ENCODE measurements around the gene GNPNAT1. TPM values are rescaled to one million over a fixed set of nuclear protein-coding genes. Genes with fewer than 3 reads are reported as not detected.
A peak's percentile ranks its signal among the peaks of the same experiment; 100 is the strongest.
"Not testable (repeated sequence)": the region's sequence is repeated elsewhere in the genome, so short reads cannot be mapped to it uniquely, and the experiment has no call there.

The GNPNAT1 gene
- total and polyA plus RNA-seq, 5 experiments from 2014 or later = 8.3 to 12.9 (median 11.2) TPM

- Mint-ChIP-seq H3K36me3 (peaks cover 0 to 22% (median 0%) of the 10 kb centered on the region in 3 donors), H3K4me3 (no peak overlapping the region), H3K27ac (peak overlapping the region in 1 of 10 donors; percentile 41), H3K27me3 (no peaks in the 10 kb centered on the region), H3K4me1 (peaks cover 2 to 7% (median 6%) of the 10 kb centered on the region in 4 donors), H3K9me3 (no peaks in the 10 kb centered on the region)
- POLR2A ChIA-PET = no interaction called here
- ATAC-seq (no peak), DNase-seq (no peak)
These were observed 8.2 kb downstream of the GNPNAT1 start for GRCh38 chr14:52783206-52783605.

- no peaks in the 10 kb centered on the region for H3K27me3 Mint-ChIP-seq
- POLR2A ChIA-PET = interaction anchor here (1.9 kb wide), 1 partner anchor 9 kb away, joined by 5 read pairs; the partner anchor contains the start of gene GNPNAT1
These were observed 9.8 kb downstream of the GNPNAT1 start for GRCh38 chr14:52781629-52782028.

DNA sequence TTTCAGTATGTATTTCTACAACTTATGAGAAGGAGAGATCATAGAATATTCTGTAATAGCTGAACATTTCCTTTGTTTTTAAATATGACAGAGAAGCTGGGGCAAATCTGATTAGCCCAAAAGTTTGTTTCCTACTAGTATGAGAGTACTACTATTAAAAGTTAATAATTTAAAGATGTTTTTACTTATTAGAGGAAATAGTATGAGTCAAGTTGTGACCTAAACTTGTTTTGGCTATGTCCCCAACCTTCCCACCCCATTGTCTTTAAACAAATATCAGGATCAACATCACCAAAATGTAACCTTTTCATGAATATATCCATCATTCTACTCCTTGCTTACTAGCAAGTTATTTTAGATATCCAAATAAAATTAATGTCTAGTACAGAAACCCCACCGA lies 10.5 kb downstream of the GNPNAT1 start:
- H3K4me1 Mint-ChIP-seq = no peaks in the 10 kb centered on the region
- H3K4me3 Mint-ChIP-seq = no peak overlapping the region
- no peak for DNase-seq
- H3K36me3 Mint-ChIP-seq = peaks cover 0 to 39% (median 0%) of the 10 kb centered on the region in 3 donors
- no peaks in the 10 kb centered on the region for H3K9me3 Mint-ChIP-seq
- ATAC-seq = no peak
- no peaks in the 10 kb centered on the region for H3K27me3 Mint-ChIP-seq
- POLR2A ChIA-PET = interaction anchor here (1.9 kb wide), 1 partner anchor 10 kb away, joined by 5 read pairs; the partner anchor contains the start of gene GNPNAT1
- peak overlapping the region in 6 of 10 donors; percentile 6 to 73 (median 56) for H3K27ac Mint-ChIP-seq

More at GRCh38 chr14:52781629-52782028, 9.8 kb downstream of the GNPNAT1 start:
- Mint-ChIP-seq H3K9me3 (no peaks in the 10 kb centered on the region), H3K36me3 (peaks cover 0 to 32% (median 0%) of the 10 kb centered on the region in 3 donors), H3K4me3 (no peak overlapping the region), H3K27ac (peak overlapping the region in 6 of 10 donors; percentile 5 to 53 (median 39)), H3K4me1 (no peaks in the 10 kb centered on the region)
- ATAC-seq (no peak), DNase-seq (no peak)

DNA sequence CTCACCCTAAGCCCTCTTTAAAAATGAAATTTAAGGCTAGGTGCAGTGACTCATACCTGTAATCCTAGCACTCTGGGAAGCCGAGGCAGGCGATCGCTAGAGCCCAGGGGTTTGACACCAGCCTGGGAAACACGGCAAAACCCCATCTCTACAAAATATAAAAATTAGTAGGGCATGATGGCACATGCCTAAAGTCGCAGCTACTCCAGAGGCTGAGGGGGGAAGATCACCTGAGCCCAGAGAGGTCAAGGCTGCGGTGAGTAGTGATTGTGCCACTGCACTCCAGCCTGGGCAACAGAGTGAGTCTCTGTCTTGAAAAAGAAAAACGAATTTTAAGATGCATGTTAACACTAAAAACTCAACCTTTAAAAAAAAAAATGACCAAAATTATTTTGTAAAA lies 12.7 kb downstream of the GNPNAT1 start:
- H3K36me3 Mint-ChIP-seq = peaks cover 0 to 59% (median 0%) of the 10 kb centered on the region in 3 donors

DNA sequence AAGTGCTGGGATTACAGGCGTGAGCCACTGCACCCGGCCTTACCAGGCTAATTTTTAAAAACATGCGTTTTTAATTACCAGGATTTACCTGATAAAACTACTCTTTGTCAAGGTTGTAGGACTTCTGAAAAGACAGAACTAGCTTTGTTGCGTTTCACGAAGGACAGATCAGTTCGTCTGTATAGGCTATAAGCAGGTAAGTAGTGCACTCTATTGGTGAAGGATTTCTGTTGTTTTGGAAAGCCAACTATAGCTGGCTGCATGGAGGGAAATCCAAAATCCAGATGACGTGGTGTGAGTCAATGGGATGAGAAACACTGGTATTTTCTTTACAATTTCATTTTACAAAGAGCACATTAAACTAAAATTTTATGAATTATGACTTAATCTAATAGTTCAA lies 14.6 kb downstream of the GNPNAT1 start:
- peak overlapping the region in 2 of 10 donors; percentile 35 to 38 for H3K27ac Mint-ChIP-seq
- H3K27me3 Mint-ChIP-seq = no peaks in the 10 kb centered on the region
- peaks cover 0 to 1% (median 0%) of the 10 kb centered on the region in 4 donors for H3K4me1 Mint-ChIP-seq
- DNase-seq (peak in 2 of 10 donors; percentile 28 to 34), ATAC-seq (peak; percentile 47 to 48)
- H3K9me3 Mint-ChIP-seq = no peaks in the 10 kb centered on the region
- POLR2A ChIA-PET = interaction anchor here (0.6 to 1.0 kb wide), 2 partner anchors 66 to 463 kb away, joined by 3 read pairs; partner anchors contain the start of gene PTGER2
- H3K36me3 Mint-ChIP-seq = peaks cover 0 to 64% (median 2%) of the 10 kb centered on the region in 3 donors
- H3K4me3 Mint-ChIP-seq = no peak overlapping the region

More for the DNA sequence above, 12.7 kb downstream of the GNPNAT1 start:
- no peak overlapping the region for H3K4me3 Mint-ChIP-seq
- H3K27me3 Mint-ChIP-seq = no peaks in the 10 kb centered on the region
- DNase-seq (no peak), ATAC-seq (no peak)
- H3K9me3 Mint-ChIP-seq = no peaks in the 10 kb centered on the region
- H3K4me1 Mint-ChIP-seq = no peaks in the 10 kb centered on the region
- H3K27ac Mint-ChIP-seq = no peak overlapping the region
- POLR2A ChIA-PET = no interaction called here

DNA sequence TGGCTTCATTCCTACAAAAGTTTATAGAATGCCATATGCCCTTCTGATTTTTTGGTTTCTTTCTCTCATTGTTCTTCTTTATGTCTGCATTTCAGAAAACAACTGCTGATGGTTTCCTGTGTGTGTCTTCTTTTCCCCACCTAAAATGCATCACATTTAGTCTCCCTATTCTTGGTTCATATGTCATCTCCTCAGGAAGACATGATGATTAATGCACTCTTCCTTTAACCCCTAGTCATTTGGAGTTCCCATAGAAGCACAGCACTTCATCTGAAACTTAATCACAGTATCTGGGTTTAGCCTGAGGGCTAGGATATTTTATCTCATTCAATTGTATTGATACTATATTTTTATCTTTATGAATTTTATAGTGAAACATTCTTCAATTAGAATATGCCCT lies 21.5 kb downstream of the GNPNAT1 start:
- no peak for ATAC-seq
- POLR2A ChIA-PET = no interaction called here
- Mint-ChIP-seq H3K4me3 (no peak overlapping the region), H3K27ac (peak overlapping the region in 7 of 10 donors; percentile 15 to 86 (median 48)), H3K4me1 (peaks cover 3 to 17% (median 8%) of the 10 kb centered on the region in 4 donors), H3K9me3 (no peaks in the 10 kb centered on the region), H3K27me3 (no peaks in the 10 kb centered on the region), H3K36me3 (peaks cover 13 to 84% (median 25%) of the 10 kb centered on the region in 3 donors)
- no peak for DNase-seq

DNA sequence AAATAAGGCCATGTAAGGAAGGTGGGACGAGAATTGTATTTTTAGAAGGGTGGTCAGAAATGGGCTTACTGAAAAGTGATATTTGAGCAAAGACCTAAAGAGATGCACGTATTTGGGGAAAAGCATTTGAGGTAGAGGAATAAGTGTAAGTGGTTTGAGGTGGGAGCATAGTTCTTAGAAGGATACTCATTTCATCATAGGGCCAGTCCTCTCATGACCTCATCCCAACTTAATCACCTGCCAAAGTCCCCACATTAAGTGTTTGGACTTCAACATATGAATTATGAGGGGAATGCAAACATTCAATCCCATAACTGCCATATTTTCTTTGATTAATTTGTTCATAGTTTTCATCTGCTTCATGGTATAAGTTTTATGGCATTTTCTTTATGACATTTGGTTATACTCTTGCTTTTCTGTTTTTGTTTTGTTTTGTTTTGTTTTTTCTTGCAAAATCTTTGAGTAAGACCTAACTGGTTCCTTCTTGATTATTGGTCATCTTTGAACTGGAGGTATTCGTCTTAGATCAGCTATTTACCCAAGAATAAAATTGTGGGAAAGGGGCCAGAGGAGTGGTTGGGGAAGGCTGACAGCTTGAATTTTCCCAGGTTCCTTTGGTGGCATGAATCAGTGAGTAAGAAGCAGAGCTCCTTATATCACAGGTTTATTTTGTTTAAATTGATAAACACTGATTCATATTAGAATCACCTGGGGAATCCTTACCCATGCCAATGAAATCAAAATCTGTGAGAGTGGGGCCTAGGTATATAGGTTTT lies 24.2 kb downstream of the GNPNAT1 start:
- POLR2A ChIA-PET = no interaction called here
- peak overlapping the region in 4 of 10 donors; percentile 1 to 86 (median 52) for H3K27ac Mint-ChIP-seq
- no peak for DNase-seq

DNA sequence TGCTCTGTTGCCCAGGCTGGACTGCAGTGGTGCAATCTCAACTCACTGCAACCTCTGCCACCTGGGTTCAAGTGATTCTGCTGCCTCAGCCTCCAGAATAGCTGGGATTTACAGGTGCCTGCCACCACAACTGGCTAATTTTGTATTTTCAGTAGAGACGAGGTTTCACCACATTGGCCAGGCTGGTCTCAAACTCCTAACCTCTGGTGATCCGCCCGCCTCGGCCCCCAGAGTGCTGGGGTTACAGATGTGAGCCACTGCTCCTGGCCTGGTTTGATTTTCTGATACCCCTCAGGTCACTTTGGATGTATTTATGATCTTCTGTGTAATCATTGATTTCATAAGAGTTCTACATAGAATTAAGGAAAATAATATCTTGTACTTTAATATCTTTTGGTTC lies 28.5 kb downstream of the GNPNAT1 start:
- H3K27ac Mint-ChIP-seq = peak overlapping the region in 5 of 10 donors; percentile 60 to 85 (median 76)
- not testable (repeated sequence) for H3K9me3 Mint-ChIP-seq, H3K27me3 Mint-ChIP-seq, DNase-seq, ATAC-seq
- peaks cover 8 to 17% (median 13%) of the 10 kb centered on the region in 4 donors for H3K4me1 Mint-ChIP-seq
- POLR2A ChIA-PET = interaction anchor here (0.7 kb wide), 2 partner anchors 34 to 280 kb away, joined by 3 to 6 read pairs; no protein-coding TSS in a partner anchor
- peak overlapping the region in 1 of 10 donors; percentile 11 for H3K4me3 Mint-ChIP-seq
- peaks cover 0 to 73% (median 25%) of the 10 kb centered on the region in 3 donors for H3K36me3 Mint-ChIP-seq

More for the DNA sequence above, 24.2 kb downstream of the GNPNAT1 start:
- Mint-ChIP-seq H3K4me1 (peaks cover 11 to 24% (median 19%) of the 10 kb centered on the region in 4 donors), H3K9me3 (no peaks in the 10 kb centered on the region), H3K36me3 (peaks cover 13 to 82% (median 31%) of the 10 kb centered on the region in 3 donors), H3K4me3 (no peak overlapping the region), H3K27me3 (no peaks in the 10 kb centered on the region)
- ATAC-seq = no peak

- peaks cover 0 to 48% (median 15%) of the 10 kb centered on the region in 3 donors for H3K36me3 Mint-ChIP-seq
- POLR2A ChIA-PET = interaction anchor here (1.8 kb wide), 1 partner anchor 17 kb away, joined by 9 read pairs; no protein-coding TSS in a partner anchor
- H3K9me3 Mint-ChIP-seq = no peaks in the 10 kb centered on the region
These were observed 32.3 kb downstream of the GNPNAT1 start for GRCh38 chr14:52759145-52759544.

DNA sequence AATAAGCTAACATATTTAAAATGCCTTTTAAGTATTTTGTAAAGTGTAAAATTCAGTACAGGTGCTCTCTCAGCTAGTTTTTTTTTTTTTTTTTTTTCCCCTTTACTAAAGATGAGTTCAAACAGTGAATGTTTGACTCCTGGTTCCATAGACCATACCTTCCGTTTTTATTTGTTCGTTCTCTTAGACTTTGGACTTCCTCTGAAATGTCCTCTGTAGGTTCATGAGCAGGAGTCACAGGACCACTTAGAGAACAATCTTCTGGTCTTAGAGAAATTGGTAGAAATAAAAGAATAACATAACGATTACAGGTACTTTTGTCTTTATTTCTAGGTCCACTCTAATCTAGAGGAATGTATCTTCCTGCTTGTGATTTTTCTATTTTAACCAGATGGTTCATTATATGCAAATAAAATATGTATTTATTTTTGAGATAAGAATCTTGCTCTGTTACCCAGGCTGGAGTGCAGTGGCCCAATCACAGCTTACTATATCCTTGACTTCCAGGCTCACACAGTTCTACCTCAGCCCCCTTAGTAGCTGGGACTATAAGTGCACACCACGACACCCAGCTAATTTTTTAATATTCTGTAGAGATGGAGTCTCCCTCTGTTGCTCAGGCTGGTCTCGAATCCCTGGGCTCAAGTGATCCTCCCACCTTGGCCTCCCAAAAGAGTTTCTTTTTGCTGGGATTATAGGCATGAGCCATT lies 35.6 kb downstream of the GNPNAT1 start:
- Mint-ChIP-seq H3K36me3 (peaks cover 0 to 45% (median 6%) of the 10 kb centered on the region in 3 donors), H3K4me3 (no peak overlapping the region), H3K27ac (no peak overlapping the region), H3K9me3 (no peaks in the 10 kb centered on the region), H3K4me1 (peaks cover 0 to 1% (median 0%) of the 10 kb centered on the region in 4 donors), H3K27me3 (no peaks in the 10 kb centered on the region)
- no peak for ATAC-seq
- POLR2A ChIA-PET = interaction anchor here (1.1 kb wide), 1 partner anchor 36 kb away, joined by 5 read pairs; no protein-coding TSS in a partner anchor
- DNase-seq = no peak

More at GRCh38 chr14:52759145-52759544, 32.3 kb downstream of the GNPNAT1 start:
- H3K27ac Mint-ChIP-seq = peak overlapping the region in 3 of 10 donors; percentile 19 to 70 (median 37)
- no peaks in the 10 kb centered on the region for H3K27me3 Mint-ChIP-seq
- DNase-seq (no peak), ATAC-seq (no peak)
- peaks cover 2 to 15% (median 9%) of the 10 kb centered on the region in 4 donors for H3K4me1 Mint-ChIP-seq
- H3K4me3 Mint-ChIP-seq = no peak overlapping the region

DNA sequence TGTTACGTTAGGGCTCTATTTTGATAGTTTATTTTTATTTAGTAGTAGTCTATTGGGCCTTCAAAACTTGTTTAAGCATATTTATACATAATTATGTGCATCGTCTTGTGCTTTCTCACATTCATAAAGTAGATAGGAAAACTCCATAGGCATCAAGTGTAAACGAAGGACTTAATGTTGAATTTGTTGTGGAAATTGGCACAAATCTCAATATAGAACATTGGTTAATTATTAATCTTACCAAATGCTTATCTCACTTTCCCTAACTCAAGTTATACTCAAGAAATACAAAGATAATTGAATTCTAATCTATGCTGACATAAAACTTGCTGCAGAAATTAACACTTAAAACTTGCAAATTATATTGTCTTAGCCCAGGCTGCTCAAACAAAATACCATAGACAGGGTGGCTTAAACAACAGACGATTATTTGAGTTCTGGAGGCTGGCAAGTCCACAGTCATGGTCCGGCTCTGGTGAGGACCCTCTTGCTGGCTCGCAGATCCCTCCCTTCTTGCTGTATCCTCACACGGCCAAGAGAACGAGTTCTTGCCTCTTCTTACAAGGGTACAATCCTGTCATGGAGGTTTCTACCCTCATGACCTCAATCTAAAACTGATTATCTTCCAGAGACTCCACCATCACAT lies 42.6 kb downstream of the GNPNAT1 start:
- peaks cover 3 to 26% (median 17%) of the 10 kb centered on the region in 4 donors for H3K4me1 Mint-ChIP-seq
- ATAC-seq = no peak
- DNase-seq = no peak
- H3K27ac Mint-ChIP-seq = peak overlapping the region in 3 of 10 donors; percentile 6 to 68 (median 37)
- no peak overlapping the region for H3K4me3 Mint-ChIP-seq
- H3K27me3 Mint-ChIP-seq = no peaks in the 10 kb centered on the region
- POLR2A ChIA-PET = no interaction called here
- H3K9me3 Mint-ChIP-seq = no peaks in the 10 kb centered on the region
- peaks cover 5 to 68% (median 23%) of the 10 kb centered on the region in 3 donors for H3K36me3 Mint-ChIP-seq

DNA sequence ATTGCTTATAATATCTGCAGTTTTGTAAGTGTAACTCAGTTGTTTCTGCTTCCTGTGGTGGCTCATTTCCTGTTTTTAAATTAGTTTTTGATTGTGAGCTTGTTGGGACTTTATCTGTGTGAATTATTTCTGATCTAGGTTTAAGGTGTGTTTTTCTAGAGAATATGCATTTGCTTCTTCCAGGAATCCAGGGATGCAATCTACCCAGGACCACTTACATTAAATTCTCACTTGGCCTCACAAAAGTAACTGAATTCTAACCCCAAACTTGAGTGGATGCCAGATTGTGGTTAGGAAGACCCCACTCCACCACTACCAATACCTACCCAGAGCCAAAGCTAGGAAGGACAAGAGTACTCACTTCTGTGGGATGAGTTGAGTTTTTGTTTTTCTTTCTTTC lies 49.5 kb downstream of the GNPNAT1 start:
- DNase-seq = peak in 2 of 10 donors; percentile 38 to 50
- Mint-ChIP-seq H3K4me1 (peaks cover 22 to 82% (median 68%) of the 10 kb centered on the region in 4 donors), H3K27me3 (no peaks in the 10 kb centered on the region), H3K27ac (peak overlapping the region; percentile 93 to 99 (median 96)), H3K36me3 (peaks cover under 1 to 23% (median 16%) of the 10 kb centered on the region in 3 donors), H3K4me3 (peak overlapping the region; percentile 54 to 86 (median 80)), H3K9me3 (no peaks in the 10 kb centered on the region)
- POLR2A ChIA-PET = interaction anchor here (0.7 to 3.9 kb wide), 16 partner anchors 11 to 410 kb away, joined by 3 to 54 read pairs (median 4); partner anchors contain the start of genes ERO1A, GPR137C, PSMC6 and STYX
- peak; percentile 60 to 69 for ATAC-seq

Data from naive thymus-derived CD8-positive, alpha-beta T cell (primary cell).